ENCODE results near the gene SYT6. TPM values are rescaled to one million over a fixed set of nuclear protein-coding genes. Genes with fewer than 3 reads are reported as not detected.

Gene SYT6
- total RNA-seq, 2 donors from 2014 or later = not detected

DNA sequence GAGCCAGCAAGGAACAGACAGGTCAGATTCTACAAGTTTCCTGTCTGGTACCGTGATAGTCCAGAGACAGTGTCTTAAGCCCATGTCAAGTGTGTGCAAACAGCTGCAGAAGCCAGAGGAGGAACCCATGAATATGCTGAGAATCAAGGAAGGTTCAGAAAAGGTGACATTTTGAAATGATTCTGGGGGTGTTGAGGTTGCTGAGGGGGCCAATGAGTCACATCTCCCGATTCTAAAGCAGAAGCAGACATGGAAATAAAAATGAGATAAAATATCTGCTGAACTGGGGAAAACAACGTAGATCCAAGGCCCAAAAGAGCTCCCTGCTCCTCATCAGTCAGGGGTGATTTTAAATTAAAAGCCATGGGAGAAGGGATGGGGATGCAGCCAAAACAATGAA lies 15.8 kb upstream of the SYT6 start:
- H3K27ac Mint-ChIP-seq = no peak overlapping the region
- no peak for ATAC-seq
- H3K4me3 Mint-ChIP-seq = no peak overlapping the region
- H3K9me3 Mint-ChIP-seq = no peaks in the 10 kb centered on the region
- peaks cover 0 to 3% of the 10 kb centered on the region in 2 donors for H3K4me1 Mint-ChIP-seq (ENCODE audit: low read depth in 2 of 2)
- DNase-seq (ENCODE audit: low spot score) = no peak
- no peaks in the 10 kb centered on the region for H3K27me3 Mint-ChIP-seq
- H3K36me3 Mint-ChIP-seq = no peaks in the 10 kb centered on the region

DNA sequence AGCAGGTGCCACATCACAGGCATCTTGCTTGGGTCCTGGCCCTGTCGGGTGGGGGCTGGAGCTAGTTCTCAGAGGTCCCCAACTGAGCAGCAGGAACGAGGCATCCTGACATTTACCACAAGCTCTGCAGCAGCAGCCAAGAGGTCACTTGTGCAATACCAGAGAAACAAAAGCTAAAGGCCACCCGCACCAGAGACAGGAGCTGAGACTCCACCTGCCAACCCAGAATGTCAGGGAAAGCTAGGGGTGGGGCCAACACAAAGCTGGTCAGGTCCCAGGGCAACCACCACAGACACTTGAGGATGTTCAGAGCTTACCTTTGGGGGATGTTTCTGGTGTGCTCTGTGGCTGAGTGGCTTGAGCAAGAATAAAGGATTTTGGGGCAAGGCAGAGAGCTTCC lies 13.6 kb upstream of the SYT6 start:
- DNase-seq (ENCODE audit: low spot score) = no peak
- Mint-ChIP-seq H3K27me3 (peaks cover 0 to 2% of the 10 kb centered on the region in 2 donors), H3K36me3 (no peaks in the 10 kb centered on the region), H3K9me3 (no peaks in the 10 kb centered on the region), H3K4me3 (no peak overlapping the region), H3K4me1 (ENCODE audit: low read depth in 2 of 2) (peaks cover 0 to 8% of the 10 kb centered on the region in 2 donors), H3K27ac (peak overlapping the region in 1 of 2 donors; percentile 29)
- ATAC-seq = no peak

DNA sequence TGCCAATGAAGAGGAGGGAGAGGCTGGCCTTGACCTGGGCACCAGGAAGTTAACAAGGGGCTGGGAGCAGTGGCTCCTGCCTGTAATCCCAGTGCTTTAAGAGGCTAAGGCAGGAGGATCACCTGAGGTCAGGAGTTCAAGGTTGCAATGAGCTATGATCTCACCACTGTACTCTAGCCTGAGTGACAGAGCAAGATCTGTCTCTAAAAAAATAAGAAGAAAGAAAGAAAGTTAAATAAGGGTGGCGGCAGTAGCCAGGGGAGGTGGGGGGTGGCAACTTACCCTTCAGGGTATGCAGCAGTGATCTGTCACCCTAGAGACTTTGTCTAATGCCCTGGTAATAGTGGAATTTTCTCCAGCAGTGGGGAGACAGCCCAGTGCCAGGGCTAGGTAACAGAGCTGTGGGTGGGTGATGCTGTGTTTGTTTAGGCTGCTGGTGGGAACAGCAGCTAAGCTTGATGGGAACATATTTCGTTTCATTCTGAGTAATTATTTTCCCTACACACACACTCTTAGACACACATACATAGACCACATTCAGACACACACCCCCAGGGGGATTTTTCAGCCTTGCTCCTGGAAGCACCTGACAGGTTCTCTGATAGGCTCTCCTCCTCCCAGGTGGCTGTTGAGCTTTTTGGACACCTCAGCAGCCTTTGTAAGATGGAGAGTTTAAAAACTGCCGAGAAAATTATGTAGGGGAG lies 11.3 kb upstream of the SYT6 start:
- no peak for DNase-seq (ENCODE audit: low spot score)
- Mint-ChIP-seq H3K36me3 (no peaks in the 10 kb centered on the region), H3K9me3 (no peaks in the 10 kb centered on the region), H3K4me1 (ENCODE audit: low read depth in 2 of 2) (peaks cover 0 to 8% of the 10 kb centered on the region in 2 donors), H3K4me3 (no peak overlapping the region), H3K27ac (no peak overlapping the region), H3K27me3 (peaks cover 16 to 17% of the 10 kb centered on the region in 2 donors)
- ATAC-seq = no peak

DNA sequence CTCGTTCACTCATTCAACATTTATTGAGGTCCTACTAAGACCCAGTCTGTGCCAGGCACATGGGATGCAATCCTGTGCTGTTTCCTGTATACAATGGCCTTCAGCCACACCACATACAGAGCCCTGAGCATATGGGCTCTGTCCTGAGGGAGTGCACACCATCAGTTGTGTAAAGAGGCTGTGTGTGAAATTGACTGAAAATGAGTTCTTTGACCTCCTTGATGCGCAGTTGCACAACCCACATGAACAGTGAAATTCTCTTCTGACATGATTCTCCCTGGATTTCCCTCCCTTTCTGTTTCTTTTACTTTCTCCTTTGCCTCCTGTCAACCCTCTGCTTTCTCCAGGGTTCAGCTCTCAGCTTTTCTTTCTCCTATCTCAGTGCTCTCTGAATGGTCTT lies 6.3 kb upstream of the SYT6 start:
- DNase-seq (ENCODE audit: low spot score) (no peak), ATAC-seq (no peak)
- peaks cover 31 to 34% of the 10 kb centered on the region in 2 donors for H3K27me3 Mint-ChIP-seq
- H3K36me3 Mint-ChIP-seq = no peaks in the 10 kb centered on the region
- H3K9me3 Mint-ChIP-seq = no peaks in the 10 kb centered on the region
- no peak overlapping the region for H3K4me3 Mint-ChIP-seq
- H3K4me1 Mint-ChIP-seq (ENCODE audit: low read depth in 2 of 2) = peaks cover 0 to 12% of the 10 kb centered on the region in 2 donors
- no peak overlapping the region for H3K27ac Mint-ChIP-seq

DNA sequence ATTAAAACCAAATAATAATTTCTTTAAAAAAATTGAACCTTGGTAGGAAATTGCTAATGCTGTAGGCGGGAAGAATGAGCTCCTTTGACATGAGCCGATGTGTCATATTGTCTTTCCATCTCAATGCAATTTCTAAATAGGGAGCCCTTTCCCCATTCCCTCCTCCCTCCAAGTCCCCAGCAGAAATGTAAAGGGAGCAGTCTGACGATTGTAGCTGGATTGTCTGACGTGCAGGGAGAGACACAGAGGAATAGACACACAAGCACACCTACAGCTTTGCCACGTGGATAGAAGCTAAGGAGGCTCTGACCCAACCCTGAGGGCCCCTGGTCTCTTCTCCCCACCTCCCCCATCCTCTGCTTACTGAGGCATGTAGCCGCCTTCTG lies 3.6 kb upstream of the SYT6 start:
- no peaks in the 10 kb centered on the region for H3K36me3 Mint-ChIP-seq
- no peak overlapping the region for H3K4me3 Mint-ChIP-seq
- peaks cover 35 to 45% of the 10 kb centered on the region in 2 donors for H3K27me3 Mint-ChIP-seq
- ATAC-seq = no peak
- H3K9me3 Mint-ChIP-seq = no peaks in the 10 kb centered on the region
- H3K27ac Mint-ChIP-seq = no peak overlapping the region
- DNase-seq (ENCODE audit: low spot score) = no peak
- peaks cover 6 to 13% of the 10 kb centered on the region in 2 donors for H3K4me1 Mint-ChIP-seq (ENCODE audit: low read depth in 2 of 2)

DNA sequence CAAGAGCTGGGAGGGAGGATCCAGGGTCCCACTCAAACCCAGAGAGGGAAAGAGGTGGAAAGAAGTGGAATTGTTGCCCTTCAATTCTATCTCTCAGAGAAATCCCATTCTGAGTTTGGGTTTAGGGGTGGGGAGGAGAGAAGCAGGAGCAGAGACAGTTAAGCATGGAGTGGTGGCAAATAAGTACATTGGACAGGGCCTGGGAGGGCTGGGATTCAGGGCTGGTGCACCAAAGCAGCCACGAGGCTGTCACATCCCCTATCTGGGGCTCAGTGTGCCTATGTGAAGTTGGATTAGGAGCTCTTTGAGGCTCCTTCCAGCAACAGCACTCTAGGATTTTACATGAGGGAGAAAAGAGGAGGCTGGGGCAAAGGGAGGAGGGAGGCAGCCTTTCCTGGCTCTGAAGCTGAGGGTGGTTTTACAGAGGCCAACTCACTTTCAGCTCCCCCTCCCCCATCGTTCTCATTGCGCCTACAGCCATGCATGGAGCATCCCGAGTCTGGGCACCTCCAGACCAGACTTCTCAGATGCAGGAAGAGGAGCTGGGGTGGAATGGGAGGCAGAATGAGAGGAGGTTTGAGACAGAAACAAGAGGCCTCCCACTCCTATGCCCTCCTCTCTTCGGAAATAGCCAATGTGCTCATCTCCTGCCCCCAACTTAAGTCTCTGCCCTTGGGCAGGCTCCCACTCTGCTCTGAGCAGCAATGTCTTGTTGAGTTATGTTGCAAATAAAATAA lies 3.0 kb upstream of the SYT6 start:
- peaks cover 37 to 47% of the 10 kb centered on the region in 2 donors for H3K27me3 Mint-ChIP-seq
- H3K27ac Mint-ChIP-seq = no peak overlapping the region
- DNase-seq (ENCODE audit: low spot score) (no peak), ATAC-seq (no peak)
- no peaks in the 10 kb centered on the region for H3K36me3 Mint-ChIP-seq
- H3K4me3 Mint-ChIP-seq = no peak overlapping the region
- peaks cover 6 to 15% of the 10 kb centered on the region in 2 donors for H3K4me1 Mint-ChIP-seq (ENCODE audit: low read depth in 2 of 2)
- no peaks in the 10 kb centered on the region for H3K9me3 Mint-ChIP-seq

DNA sequence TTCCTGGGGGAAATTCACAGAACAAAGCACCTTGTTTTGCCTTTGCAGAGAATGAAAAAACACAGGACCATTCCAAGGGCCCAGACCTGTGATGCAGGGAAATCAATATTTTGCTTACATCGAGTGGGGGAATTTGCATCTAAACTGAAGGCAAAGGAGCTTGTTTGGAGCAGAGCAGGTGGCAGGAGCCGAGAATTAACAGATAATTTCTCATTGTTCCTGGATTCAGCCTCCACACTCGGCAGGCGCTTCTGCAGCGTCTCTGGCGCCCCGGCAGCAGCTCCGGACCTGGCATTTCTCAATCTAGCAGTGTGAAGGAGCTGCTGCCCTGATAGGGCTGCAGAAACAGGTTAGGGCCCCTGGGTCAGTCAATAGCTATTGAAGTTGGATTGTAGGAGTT lies 2.0 kb upstream of the SYT6 start:
- ATAC-seq = no peak
- Mint-ChIP-seq H3K27ac (no peak overlapping the region), H3K4me1 (ENCODE audit: low read depth in 2 of 2) (peaks cover 6 to 16% of the 10 kb centered on the region in 2 donors), H3K36me3 (no peaks in the 10 kb centered on the region), H3K4me3 (no peak overlapping the region), H3K9me3 (no peaks in the 10 kb centered on the region), H3K27me3 (peaks cover 36 to 45% of the 10 kb centered on the region in 2 donors)
- no peak for DNase-seq (ENCODE audit: low spot score)

DNA sequence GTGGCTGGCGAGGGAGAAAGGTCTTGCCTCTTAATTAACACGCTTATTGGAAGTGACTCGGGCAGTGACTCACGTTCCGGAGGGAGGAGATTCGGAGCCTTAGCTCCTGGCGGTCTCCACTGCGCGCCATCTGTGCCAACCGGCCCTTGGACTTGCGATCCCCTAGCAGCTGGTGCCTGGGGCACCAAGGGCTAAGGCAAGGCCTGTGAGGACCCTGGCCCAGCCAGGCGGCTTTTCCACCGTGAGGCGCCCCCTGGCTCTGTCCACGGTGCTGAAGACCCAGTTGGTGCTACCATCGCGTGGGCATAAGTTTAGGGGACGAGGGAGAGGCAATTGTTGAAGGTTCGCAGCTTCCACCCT lies 1.3 kb upstream of the SYT6 start:
- ATAC-seq = peak in 1 of 2 donors; percentile 18
- DNase-seq (ENCODE audit: low spot score) = no peak
- H3K27me3 Mint-ChIP-seq = peaks cover 34 to 38% of the 10 kb centered on the region in 2 donors
- no peak overlapping the region for H3K4me3 Mint-ChIP-seq
- H3K9me3 Mint-ChIP-seq = no peaks in the 10 kb centered on the region
- peaks cover 7 to 17% of the 10 kb centered on the region in 2 donors for H3K4me1 Mint-ChIP-seq (ENCODE audit: low read depth in 2 of 2)
- no peaks in the 10 kb centered on the region for H3K36me3 Mint-ChIP-seq
- no peak overlapping the region for H3K27ac Mint-ChIP-seq

DNA sequence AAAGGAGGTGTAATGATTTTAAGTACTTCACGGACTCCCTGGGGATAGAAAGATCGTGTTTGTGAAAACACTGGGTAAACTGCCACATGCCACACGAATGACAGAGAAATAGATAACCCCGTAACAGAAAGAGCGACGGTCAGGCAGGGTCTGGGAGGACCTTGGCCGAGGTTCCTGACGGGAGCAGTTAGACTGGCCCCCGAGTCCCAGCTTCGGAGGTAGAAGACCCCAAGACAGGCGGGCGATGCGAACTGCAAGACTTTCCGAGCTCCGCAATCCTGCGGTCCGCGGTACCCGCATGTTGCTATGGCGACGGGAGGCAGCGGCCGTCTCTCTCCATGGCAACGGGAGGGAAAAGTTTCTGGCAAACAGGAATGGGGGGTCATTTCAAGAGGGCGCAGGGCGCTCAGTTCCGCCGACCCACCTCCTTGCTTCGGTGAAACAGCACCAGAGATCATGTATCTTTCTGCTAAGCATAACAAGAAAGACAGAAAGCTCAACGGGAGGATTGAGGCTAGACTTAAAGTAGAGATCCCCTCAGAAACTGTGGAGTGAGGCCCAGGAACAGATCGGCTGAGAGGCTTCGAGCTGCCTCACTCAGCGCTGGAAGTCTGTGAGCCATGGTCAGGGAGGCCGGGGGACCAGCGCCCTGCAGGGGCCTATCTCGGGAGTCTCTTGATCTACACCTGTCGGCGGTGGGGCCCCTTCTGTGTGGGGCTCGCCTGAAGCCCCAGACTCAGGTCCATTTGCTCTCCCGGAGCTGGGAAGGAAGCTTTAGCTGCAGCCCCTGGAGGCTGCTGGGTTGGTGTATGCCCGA lies 685 bp upstream of the SYT6 start:
- ATAC-seq (no peak), DNase-seq (ENCODE audit: low spot score) (no peak)
- no peaks in the 10 kb centered on the region for H3K9me3 Mint-ChIP-seq
- no peaks in the 10 kb centered on the region for H3K36me3 Mint-ChIP-seq
- H3K27ac Mint-ChIP-seq = no peak overlapping the region
- peak overlapping the region; percentile 69 for H3K4me3 Mint-ChIP-seq
- peaks cover 34 to 40% of the 10 kb centered on the region in 2 donors for H3K27me3 Mint-ChIP-seq
- H3K4me1 Mint-ChIP-seq (ENCODE audit: low read depth in 2 of 2) = peaks cover 11 to 17% of the 10 kb centered on the region in 2 donors

DNA sequence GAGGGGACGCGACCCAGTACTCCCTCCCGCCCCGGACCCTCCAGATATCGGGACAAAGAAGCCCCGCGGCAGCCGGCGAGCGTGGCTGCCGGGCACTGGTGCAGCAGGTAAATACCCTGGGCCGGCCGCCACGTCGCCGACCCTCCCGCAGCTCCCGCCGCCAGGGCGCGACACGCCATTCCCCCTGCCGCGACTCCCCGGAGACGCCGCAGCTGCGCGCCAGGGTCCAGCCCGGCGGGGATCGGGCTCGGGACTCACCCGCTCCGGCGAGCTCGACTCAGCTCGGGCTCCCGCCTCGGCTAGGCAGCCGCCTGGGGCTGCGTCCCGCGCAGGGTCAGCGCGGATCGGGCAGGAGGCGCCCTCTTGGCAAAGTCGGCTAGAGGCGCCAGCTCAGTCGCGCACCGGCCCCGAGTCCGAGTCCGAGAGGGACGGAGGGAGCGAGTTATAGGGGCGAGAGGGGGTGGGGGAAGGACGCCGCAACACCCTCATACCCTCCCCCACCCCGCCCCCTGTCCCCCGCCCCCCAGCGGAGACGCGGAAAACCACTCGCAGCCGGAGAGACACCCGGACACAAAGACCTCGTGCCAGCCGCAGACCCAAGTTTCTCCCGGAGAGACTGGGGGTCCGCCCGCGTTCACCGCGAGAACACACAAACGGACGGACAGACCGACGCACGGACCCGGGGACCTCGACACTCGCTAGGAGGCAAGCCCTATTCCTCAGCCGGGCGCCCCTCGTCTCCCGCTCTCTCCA lies 985 bp downstream of the SYT6 start:
- peaks cover 11 to 17% of the 10 kb centered on the region in 2 donors for H3K4me1 Mint-ChIP-seq (ENCODE audit: low read depth in 2 of 2)
- DNase-seq (ENCODE audit: low spot score) = no peak

DNA sequence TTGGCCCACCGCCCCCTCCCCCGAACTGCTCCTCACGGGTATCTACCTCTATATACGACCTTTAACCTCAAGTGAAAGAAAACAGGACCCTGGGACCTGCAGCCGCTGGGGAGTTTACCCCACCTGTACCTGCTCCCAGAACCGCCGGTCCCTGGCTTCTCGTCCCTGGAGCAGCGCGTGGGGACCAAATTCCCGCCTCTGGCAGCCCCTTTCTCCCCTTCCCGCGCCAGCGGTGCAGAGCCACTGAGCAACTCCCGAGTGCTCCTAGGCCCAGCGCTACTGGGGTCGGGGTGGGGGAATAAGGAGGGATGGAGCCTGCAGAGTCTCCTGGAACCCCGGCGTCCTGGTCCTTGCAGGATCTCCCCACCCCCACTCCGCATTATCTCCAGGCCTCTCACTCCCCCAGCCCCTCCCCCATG lies 1.6 kb downstream of the SYT6 start:
- Mint-ChIP-seq H3K36me3 (no peaks in the 10 kb centered on the region), H3K27ac (no peak overlapping the region), H3K4me3 (peak overlapping the region; percentile 4), H3K27me3 (peaks cover 42 to 59% of the 10 kb centered on the region in 2 donors), H3K4me1 (ENCODE audit: low read depth in 2 of 2) (peaks cover 11 to 17% of the 10 kb centered on the region in 2 donors), H3K9me3 (no peaks in the 10 kb centered on the region)
- no peak for ATAC-seq
- DNase-seq (ENCODE audit: low spot score) = no peak

More for the DNA sequence above, 985 bp downstream of the SYT6 start:
- no peaks in the 10 kb centered on the region for H3K9me3 Mint-ChIP-seq
- ATAC-seq = peak; percentile 58 to 66
- peak overlapping the region; percentile 25 for H3K4me3 Mint-ChIP-seq
- no peak overlapping the region for H3K27ac Mint-ChIP-seq
- no peaks in the 10 kb centered on the region for H3K36me3 Mint-ChIP-seq
- peaks cover 44 to 56% of the 10 kb centered on the region in 2 donors for H3K27me3 Mint-ChIP-seq

DNA sequence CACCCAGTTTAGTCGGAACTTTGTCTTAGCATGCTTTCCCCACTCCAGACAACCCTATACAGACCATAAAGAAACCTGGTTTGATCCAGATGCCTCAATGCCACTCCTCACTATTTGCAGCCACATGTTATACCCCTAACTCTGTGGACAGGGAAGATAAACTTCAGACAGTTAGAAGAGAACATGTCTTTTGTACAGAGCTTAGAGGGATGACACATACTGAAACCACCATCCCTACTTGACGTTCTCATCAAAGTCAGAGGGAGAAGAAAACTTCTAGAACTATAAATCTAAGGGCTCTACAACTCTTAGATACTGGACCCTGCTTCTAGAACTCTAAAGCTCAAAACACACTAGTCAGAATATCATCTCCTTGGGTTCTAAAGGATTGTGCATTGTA lies 3.7 kb downstream of the SYT6 start:
- Mint-ChIP-seq H3K27me3 (peaks cover 34 to 48% of the 10 kb centered on the region in 2 donors), H3K4me3 (no peak overlapping the region), H3K27ac (no peak overlapping the region), H3K4me1 (ENCODE audit: low read depth in 2 of 2) (peaks cover 11 to 14% of the 10 kb centered on the region in 2 donors), H3K36me3 (no peaks in the 10 kb centered on the region), H3K9me3 (no peaks in the 10 kb centered on the region)
- ATAC-seq = no peak
- DNase-seq (ENCODE audit: low spot score) = no peak

DNA sequence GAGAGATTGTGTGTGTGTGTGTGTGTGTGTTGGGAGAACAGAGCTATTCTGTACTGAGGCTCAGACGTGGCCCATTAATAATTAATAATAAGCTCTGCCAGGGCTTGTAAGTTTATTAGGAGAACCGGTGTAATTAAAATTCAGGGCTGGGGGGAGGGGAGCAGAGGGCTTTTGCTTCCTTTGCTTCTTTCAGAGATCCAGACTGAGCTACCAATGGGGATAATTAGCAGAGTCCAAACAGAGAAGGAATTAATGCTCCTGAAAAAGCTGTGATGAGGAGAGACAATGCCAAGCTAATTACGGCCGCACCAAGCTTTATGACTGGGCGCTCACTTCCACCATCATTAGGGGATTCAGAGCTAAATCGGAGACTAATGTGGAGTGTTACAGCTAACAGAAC lies 4.5 kb downstream of the SYT6 start:
- H3K27ac Mint-ChIP-seq = no peak overlapping the region
- DNase-seq (ENCODE audit: low spot score) (no peak), ATAC-seq (no peak)
- no peak overlapping the region for H3K4me3 Mint-ChIP-seq
- H3K9me3 Mint-ChIP-seq = no peaks in the 10 kb centered on the region
- no peaks in the 10 kb centered on the region for H3K36me3 Mint-ChIP-seq
- H3K27me3 Mint-ChIP-seq = peaks cover 31 to 43% of the 10 kb centered on the region in 2 donors
- H3K4me1 Mint-ChIP-seq (ENCODE audit: low read depth in 2 of 2) = peaks cover 8 to 9% of the 10 kb centered on the region in 2 donors
